WTC11 (cell line): ENCODE results near the gene ULK4. TPM values are rescaled to one million over a fixed set of nuclear protein-coding genes. Genes with fewer than 3 reads are reported as not detected.

ENCODE experiments used
- ATAC-seq: fragments of 200-7000 bp; cut with Tn5 transposase; 2 replicates; pipeline ENCODE4 v1.10.0; 2021; ENCODE audit warnings: mild to moderate bottlenecking, moderate library complexity
- CTCF ChIA-PET: fragments of 300-600 bp; sonication (Branson Sonifier 250); formaldehyde crosslinking; loops from one replicate; lab custom pipeline; 2021; ENCODE audit warnings: antibody characterized with exemption; lab: Charles Lee
- POLR2A ChIA-PET: fragments of 350-600 bp; sonication (Branson Sonifier 250); formaldehyde crosslinking; loops from one replicate; lab custom pipeline; 2021; ENCODE audit warnings: antibody characterized with exemption; lab: Charles Lee
- DNase-seq: peaks from one replicate; pipeline ENCODE4 v3.0.0; 2021; ENCODE audit warnings: low spot score
- H3K27ac Mint-ChIP-seq: 2 replicates; pipeline ENCODE4 v1.8.0; 2021; ENCODE audit warnings: mixed read lengths
- H3K27me3 Mint-ChIP-seq: 2 replicates; pipeline ENCODE4 v1.8.0; 2021; ENCODE audit warnings: low read depth, mild to moderate bottlenecking, moderate library complexity, mixed read lengths
- H3K36me3 Mint-ChIP-seq: 2 replicates; pipeline ENCODE4 v1.8.0; 2021; ENCODE audit warnings: mixed read lengths
- H3K4me1 Mint-ChIP-seq: 2 replicates; pipeline ENCODE4 v1.8.0; 2022; ENCODE audit warnings: mixed read lengths
- H3K4me3 Mint-ChIP-seq: 2 replicates; pipeline ENCODE4 v1.8.0; 2021; ENCODE audit warnings: mild to moderate bottlenecking, moderate library complexity, mixed read lengths
- H3K9me3 Mint-ChIP-seq: 2 replicates; pipeline ENCODE4 v1.8.0; 2021; ENCODE audit warnings: mixed read lengths
- CBFB ChIP-seq: sonication (generic); formaldehyde crosslinking; IDR thresholded peaks from 2 replicates; pipeline ENCODE4 v1.8.1; 2022; ENCODE audit warnings: mild to moderate bottlenecking, low read depth, missing genetic modification reagents
- EMX1 ChIP-seq: fragments of 250-450 bp; sonication (Bioruptor Pico); IDR thresholded peaks from 2 replicates; pipeline ENCODE4 v1.8.0; 2021; ENCODE audit warnings: mild to moderate bottlenecking
- FOXK1 ChIP-seq: sonication (generic); formaldehyde crosslinking; IDR thresholded peaks from 2 replicates; pipeline ENCODE4 v1.8.0; 2022; ENCODE audit warnings: mild to moderate bottlenecking, moderate library complexity, missing genetic modification reagents
- KAT7 ChIP-seq: sonication (generic); formaldehyde crosslinking; IDR thresholded peaks from 2 replicates; pipeline ENCODE4 v1.8.1; 2023; ENCODE audit warnings: missing genetic modification reagents, mild to moderate bottlenecking, borderline replicate concordance
- NFATC4 ChIP-seq: fragments of 250-450 bp; sonication (Bioruptor Pico); IDR thresholded peaks from 2 replicates; pipeline ENCODE4 v1.9.0; 2021; ENCODE audit warnings: mild to moderate bottlenecking
- NR1H2 ChIP-seq: sonication (generic); formaldehyde crosslinking; IDR thresholded peaks from 2 replicates; pipeline ENCODE4 v1.9.0; 2021; ENCODE audit warnings: mild to moderate bottlenecking, moderate library complexity, missing genetic modification reagents
- OVOL2 ChIP-seq: fragments of 250-450 bp; sonication (Bioruptor Pico); IDR thresholded peaks from 2 replicates; pipeline ENCODE4 v1.9.0; 2021; ENCODE audit warnings: mild to moderate bottlenecking, borderline replicate concordance
- RELA ChIP-seq: sonication (generic); formaldehyde crosslinking; IDR thresholded peaks from 2 replicates; pipeline ENCODE4 v1.8.1; 2022; ENCODE audit warnings: missing genetic modification reagents, mild to moderate bottlenecking, borderline replicate concordance
- TEAD4 ChIP-seq: sonication (generic); formaldehyde crosslinking; IDR thresholded peaks from 2 replicates; pipeline ENCODE4 v1.8.0; 2022; ENCODE audit warnings: mild to moderate bottlenecking, missing genetic modification reagents
- TP53 ChIP-seq: sonication (generic); formaldehyde crosslinking; IDR thresholded peaks from 2 replicates; pipeline ENCODE4 v1.8.1; 2023; ENCODE audit warnings: mild to moderate bottlenecking, missing genetic modification reagents
- ZNF121 ChIP-seq: sonication (generic); formaldehyde crosslinking; IDR thresholded peaks from 2 replicates; pipeline ENCODE4 v1.8.0; 2023; ENCODE audit warnings: missing genetic modification reagents
- total RNA-seq: library from RNA; stranded (reverse); gene quantifications from 3 replicates; pipeline ENCODE4 v1.2.3, GENCODE V29; 2021
- TF ChIP-seq, protein P1 (sequence below): fragments of 250-450 bp; sonication (Bioruptor Pico); IDR thresholded peaks from 2 replicates; pipeline ENCODE4 v1.9.0; 2021; ENCODE audit warnings: moderate library complexity, mild to moderate bottlenecking, inconsistent platforms, borderline replicate concordance
- TF ChIP-seq, protein P2 (sequence below): sonication (generic); formaldehyde crosslinking; IDR thresholded peaks from 2 replicates; pipeline ENCODE4 v1.8.1; 2023; ENCODE audit warnings: mild to moderate bottlenecking, moderate library complexity, missing genetic modification reagents
- TF ChIP-seq, protein P3 (sequence below): sonication (generic); formaldehyde crosslinking; conservative IDR thresholded peaks from 2 replicates; pipeline ENCODE4 v1.8.1; 2022; ENCODE audit warnings: mild to moderate bottlenecking, missing genetic modification reagents
- TF ChIP-seq, protein P4 (sequence below): sonication (generic); formaldehyde crosslinking; IDR thresholded peaks from 2 replicates; pipeline ENCODE4 v1.8.0; 2022; ENCODE audit warnings: mild to moderate bottlenecking, missing genetic modification reagents
- TF ChIP-seq, protein P5 (sequence below): fragments of 250-450 bp; sonication (Bioruptor Pico); conservative IDR thresholded peaks from 2 replicates; pipeline ENCODE4 v1.9.0; 2021; ENCODE audit warnings: mild to moderate bottlenecking
- TF ChIP-seq, protein P6 (sequence below): fragments of 250-450 bp; sonication (Bioruptor Pico); IDR thresholded peaks from 2 replicates; pipeline ENCODE4 v2.1.2; 2022; ENCODE audit warnings: mild to moderate bottlenecking, moderate library complexity
- TF ChIP-seq, protein P7 (sequence below): fragments of 250-450 bp; sonication (Bioruptor Pico); IDR thresholded peaks from 2 replicates; pipeline ENCODE4 v1.9.0; 2021; ENCODE audit warnings: mild to moderate bottlenecking

Gene ULK4
- total RNA-seq, 1 experiment from 2014 or later = 9.2 TPM

DNA sequence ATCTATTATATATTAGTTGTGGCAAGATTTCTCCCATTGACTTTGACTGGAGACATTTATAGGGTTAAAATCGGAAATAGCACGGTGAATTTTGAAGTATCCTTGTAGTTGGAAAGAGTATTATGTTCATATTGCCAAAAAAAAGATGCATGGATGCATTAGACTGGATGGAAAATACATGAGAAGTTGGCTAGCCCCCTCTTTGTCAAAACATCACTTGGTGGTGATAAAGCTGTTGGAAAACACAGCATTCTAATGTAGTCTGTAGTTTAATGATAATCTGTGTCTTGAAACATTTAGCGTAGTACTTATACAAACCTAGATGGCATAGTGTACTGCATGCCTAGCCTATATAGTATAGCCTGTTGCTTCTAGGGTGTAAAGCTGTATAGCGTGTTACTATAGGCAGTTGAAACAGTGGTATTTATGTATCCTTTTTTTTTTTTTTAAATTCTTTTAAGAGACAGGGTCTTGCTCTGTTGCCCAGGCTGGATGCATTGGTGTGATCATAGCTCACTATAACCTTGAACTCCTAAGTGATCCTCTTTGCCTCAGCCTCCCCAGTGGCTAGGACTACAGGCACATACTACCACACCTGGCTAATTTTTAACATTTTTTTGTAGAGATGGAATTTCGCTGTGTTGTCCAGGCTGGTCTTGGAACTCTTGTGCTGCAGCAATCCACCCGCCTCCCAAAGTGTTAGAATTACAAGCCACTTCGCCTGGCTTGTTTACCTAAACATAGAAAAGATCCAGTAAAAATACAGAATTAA, 740.8 kb downstream of the ULK4 start:
- POLR2A ChIA-PET = no interaction called here
- CTCF ChIA-PET = no interaction called here
- Mint-ChIP-seq H3K36me3 (peaks cover 21% of the 10 kb centered on the region), H3K27ac (no peak overlapping the region)
- ATAC-seq = no peak
- TF ChIP-seq OVOL2 (CRISPR knock-in tag) (no peak), ZNF121 (CRISPR knock-in tag) (peak; percentile 78), NR1H2 (CRISPR knock-in tag) (no peak), KAT7 (CRISPR knock-in tag) (no peak), NFATC4 (CRISPR knock-in tag) (no peak)
- TF ChIP-seq, protein P1, sequence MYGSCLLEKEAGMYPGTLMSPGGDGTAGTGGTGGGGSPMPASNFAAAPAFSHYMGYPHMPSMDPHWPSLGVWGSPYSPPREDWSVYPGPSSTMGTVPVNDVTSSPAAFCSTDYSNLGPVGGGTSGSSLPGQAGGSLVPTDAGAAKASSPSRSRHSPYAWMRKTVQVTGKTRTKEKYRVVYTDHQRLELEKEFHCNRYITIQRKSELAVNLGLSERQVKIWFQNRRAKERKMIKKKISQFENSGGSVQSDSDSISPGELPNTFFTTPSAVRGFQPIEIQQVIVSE (CRISPR knock-in tag) = no peak
- TF ChIP-seq, protein P2, sequence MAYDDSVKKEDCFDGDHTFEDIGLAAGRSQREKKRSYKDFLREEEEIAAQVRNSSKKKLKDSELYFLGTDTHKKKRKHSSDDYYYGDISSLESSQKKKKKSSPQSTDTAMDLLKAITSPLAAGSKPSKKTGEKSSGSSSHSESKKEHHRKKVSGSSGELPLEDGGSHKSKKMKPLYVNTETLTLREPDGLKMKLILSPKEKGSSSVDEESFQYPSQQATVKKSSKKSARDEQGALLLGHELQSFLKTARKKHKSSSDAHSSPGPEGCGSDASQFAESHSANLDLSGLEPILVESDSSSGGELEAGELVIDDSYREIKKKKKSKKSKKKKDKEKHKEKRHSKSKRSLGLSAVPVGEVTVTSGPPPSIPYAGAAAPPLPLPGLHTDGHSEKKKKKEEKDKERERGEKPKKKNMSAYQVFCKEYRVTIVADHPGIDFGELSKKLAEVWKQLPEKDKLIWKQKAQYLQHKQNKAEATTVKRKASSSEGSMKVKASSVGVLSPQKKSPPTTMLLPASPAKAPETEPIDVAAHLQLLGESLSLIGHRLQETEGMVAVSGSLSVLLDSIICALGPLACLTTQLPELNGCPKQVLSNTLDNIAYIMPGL (CRISPR knock-in tag) = no peak
- TF ChIP-seq, all 79 proteins: peak for 1
- Mint-ChIP-seq H3K4me1 (peaks cover 51% of the 10 kb centered on the region), H3K9me3 (no peaks in the 10 kb centered on the region), H3K27me3 (no peaks in the 10 kb centered on the region), H3K4me3 (no peak overlapping the region)
- no peak for DNase-seq

DNA sequence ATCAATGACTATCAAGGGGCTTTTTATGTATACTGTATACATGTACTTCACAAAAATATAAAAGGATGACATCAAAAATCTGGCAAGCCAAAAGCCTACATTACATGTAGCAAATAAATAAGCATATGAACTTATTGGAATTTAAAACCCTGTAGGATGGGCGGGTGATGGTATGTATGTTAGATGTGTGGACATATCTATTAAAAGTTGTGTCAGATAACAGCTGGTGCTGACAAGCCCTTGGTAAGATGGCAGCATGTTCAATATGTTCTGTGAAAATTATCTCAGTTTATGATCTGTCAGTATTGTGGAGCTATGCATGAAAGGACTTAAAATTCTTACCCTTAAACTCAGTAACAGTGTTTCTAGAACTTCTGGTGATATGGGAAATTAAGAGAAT, 742.5 kb downstream of the ULK4 start:
- TF ChIP-seq, protein P3, sequence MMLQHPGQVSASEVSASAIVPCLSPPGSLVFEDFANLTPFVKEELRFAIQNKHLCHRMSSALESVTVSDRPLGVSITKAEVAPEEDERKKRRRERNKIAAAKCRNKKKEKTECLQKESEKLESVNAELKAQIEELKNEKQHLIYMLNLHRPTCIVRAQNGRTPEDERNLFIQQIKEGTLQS (CRISPR knock-in tag) = no peak
- TF ChIP-seq, protein P4, sequence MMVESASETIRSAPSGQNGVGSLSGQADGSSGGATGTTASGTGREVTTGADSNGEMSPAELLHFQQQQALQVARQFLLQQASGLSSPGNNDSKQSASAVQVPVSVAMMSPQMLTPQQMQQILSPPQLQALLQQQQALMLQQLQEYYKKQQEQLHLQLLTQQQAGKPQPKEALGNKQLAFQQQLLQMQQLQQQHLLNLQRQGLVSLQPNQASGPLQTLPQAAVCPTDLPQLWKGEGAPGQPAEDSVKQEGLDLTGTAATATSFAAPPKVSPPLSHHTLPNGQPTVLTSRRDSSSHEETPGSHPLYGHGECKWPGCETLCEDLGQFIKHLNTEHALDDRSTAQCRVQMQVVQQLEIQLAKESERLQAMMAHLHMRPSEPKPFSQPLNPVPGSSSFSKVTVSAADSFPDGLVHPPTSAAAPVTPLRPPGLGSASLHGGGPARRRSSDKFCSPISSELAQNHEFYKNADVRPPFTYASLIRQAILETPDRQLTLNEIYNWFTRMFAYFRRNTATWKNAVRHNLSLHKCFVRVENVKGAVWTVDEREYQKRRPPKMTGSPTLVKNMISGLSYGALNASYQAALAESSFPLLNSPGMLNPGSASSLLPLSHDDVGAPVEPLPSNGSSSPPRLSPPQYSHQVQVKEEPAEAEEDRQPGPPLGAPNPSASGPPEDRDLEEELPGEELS (CRISPR knock-in tag) = no peak
- DNase-seq (no peak), ATAC-seq (no peak)
- Mint-ChIP-seq H3K4me3 (no peak overlapping the region), H3K4me1 (peaks cover 64% of the 10 kb centered on the region), H3K36me3 (peaks cover 5% of the 10 kb centered on the region), H3K27me3 (no peaks in the 10 kb centered on the region), H3K9me3 (no peaks in the 10 kb centered on the region), H3K27ac (no peak overlapping the region)
- ChIA-PET CTCF (no interaction called here), POLR2A (no interaction called here)

DNA sequence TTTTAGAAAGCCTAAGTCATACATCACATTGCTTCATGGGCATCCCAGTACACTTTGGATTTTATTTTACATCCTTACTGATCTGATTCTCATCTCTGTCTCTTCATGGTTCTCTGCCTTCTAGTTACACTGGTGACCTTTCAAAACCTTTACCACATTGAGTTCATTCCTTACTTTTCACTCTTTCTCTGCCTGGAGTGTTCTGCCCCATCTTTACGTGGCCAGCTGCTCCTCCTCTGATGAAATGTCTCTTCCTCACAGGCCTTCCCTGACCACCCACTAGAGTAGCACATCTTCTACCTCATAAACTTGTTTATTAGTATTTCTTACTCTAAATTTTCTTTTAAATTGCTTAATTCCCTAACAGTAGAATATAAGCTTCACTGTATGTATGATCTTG, 744.9 kb downstream of the ULK4 start:
- ATAC-seq = no peak
- Mint-ChIP-seq H3K4me3 (no peak overlapping the region), H3K9me3 (no peaks in the 10 kb centered on the region), H3K27me3 (no peaks in the 10 kb centered on the region), H3K27ac (peak overlapping the region; percentile 27), H3K36me3 (no peaks in the 10 kb centered on the region), H3K4me1 (peaks cover 81% of the 10 kb centered on the region)
- TF ChIP-seq, protein P5, sequence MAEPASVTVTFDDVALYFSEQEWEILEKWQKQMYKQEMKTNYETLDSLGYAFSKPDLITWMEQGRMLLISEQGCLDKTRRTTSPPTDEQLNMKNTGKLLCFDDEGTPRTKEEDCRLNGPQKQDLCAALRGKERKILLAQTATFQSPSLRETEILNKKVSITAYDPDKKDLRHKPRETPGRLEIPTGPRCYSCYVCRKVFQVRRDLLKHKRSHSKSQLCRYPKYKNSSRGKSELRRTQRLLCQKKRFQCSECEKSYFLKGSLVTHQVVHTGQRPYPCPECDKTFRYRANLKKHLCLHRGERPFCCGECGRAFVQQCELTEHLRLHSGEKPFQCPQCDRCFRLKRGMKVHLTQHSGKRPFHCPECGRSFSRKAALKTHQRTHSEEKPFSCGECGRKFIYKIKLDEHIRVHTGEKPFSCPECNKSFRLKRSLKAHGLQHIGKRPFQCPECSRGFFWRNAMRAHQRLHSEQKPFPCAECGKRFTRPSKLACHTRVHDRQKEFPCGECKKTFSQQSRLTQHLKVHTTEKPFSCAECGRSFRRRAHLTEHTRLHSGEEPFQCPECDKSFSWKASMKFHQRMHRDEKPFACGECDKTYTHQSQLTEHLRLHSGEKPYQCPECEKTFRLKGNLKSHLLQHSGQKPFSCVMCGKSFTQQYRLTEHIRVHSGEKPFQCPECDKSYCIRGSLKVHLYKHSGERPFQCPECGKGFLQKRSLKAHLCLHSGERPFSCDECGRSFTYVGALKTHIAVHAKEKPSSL = no peak
- POLR2A ChIA-PET = interaction anchor here (1.3 kb wide), 1 partner anchor 18 kb away, joined by 4 read pairs; the partner anchor contains the start of gene CTNNB1
- CTCF ChIA-PET = no interaction called here
- DNase-seq = no peak

DNA sequence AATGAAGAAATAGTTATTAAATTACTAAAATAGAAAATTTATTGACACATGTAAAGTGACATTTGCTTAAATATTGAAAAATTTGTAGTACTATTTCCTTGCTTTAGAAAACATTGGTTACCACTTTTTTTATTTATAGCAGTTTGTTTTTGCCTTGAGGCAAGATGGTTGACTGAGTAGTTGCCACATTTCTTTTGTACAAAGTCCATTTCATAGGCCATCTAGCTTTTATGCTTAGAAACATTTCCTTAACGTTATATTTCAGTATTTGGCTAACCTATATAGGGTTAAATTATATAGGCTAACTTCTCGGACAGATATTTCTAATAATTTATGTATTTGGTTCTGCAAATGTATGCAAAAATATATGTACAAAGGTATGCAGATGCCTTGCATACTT, 745.5 kb downstream of the ULK4 start:
- Mint-ChIP-seq H3K36me3 (no peaks in the 10 kb centered on the region), H3K4me1 (peaks cover 81% of the 10 kb centered on the region), H3K27ac (no peak overlapping the region), H3K27me3 (no peaks in the 10 kb centered on the region), H3K4me3 (no peak overlapping the region), H3K9me3 (no peaks in the 10 kb centered on the region)
- DNase-seq (no peak), ATAC-seq (no peak)
- ChIA-PET CTCF (no interaction called here), POLR2A (interaction anchor here (1.3 kb wide), 1 partner anchor 17 kb away, joined by 4 read pairs; the partner anchor contains the start of gene CTNNB1)
- TF ChIP-seq TEAD4 (CRISPR knock-in tag) = no peak
- TF ChIP-seq RELA = no peak
- TF ChIP-seq FOXK1 (CRISPR knock-in tag) = no peak
- no peak for TF ChIP-seq OVOL2 (CRISPR knock-in tag)
- TF ChIP-seq, protein P6, sequence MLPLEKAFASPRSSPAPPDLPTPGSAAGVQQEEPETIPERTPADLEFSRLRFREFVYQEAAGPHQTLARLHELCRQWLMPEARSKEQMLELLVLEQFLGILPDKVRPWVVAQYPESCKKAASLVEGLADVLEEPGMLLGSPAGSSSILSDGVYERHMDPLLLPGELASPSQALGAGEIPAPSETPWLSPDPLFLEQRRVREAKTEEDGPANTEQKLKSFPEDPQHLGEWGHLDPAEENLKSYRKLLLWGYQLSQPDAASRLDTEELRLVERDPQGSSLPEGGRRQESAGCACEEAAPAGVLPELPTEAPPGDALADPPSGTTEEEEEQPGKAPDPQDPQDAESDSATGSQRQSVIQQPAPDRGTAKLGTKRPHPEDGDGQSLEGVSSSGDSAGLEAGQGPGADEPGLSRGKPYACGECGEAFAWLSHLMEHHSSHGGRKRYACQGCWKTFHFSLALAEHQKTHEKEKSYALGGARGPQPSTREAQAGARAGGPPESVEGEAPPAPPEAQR (CRISPR knock-in tag) = no peak
- TF ChIP-seq CBFB = no peak
- no peak for TF ChIP-seq TP53 (CRISPR knock-in tag)
- no peak for TF ChIP-seq EMX1 (CRISPR knock-in tag)
- TF ChIP-seq, protein P7, sequence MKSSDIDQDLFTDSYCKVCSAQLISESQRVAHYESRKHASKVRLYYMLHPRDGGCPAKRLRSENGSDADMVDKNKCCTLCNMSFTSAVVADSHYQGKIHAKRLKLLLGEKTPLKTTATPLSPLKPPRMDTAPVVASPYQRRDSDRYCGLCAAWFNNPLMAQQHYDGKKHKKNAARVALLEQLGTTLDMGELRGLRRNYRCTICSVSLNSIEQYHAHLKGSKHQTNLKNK (CRISPR knock-in tag) = no peak
